SK-N-SH (cell line): Measurements from ENCODE around the gene TRPV5. TPM values are rescaled to one million over a fixed set of nuclear protein-coding genes. Genes with fewer than 3 reads are reported as not detected.

ENCODE experiments used
- CTCF ChIA-PET: fragments of 300-600, 350-600 bp; formaldehyde crosslinking; extraction: SDS; loops from one replicate; lab custom pipeline; 2021; lab: Yijun Ruan, JAX
- POLR2A ChIA-PET: fragments of 350-600 bp; sonication (Branson Sonifier 250); formaldehyde crosslinking; extraction: SDS; loops from one replicate; lab custom pipeline; 2020; ENCODE audit warnings: antibody characterized with exemption, inconsistent platforms; lab: Yijun Ruan, JAX
- DNase-seq: peaks from one replicate; pipeline ENCODE4 v3.0.0; 2012
- H2AFZ ChIP-seq: fragments of 200-600 bp; sonication (generic); 2 replicates; pipeline ENCODE4 v1.8.1; 2016; ENCODE audit warnings: antibody characterized with exemption, mild to moderate bottlenecking, low read depth
- H3F3A ChIP-seq: fragments of 200-600 bp; sonication (generic); replicated peaks from 2 replicates; pipeline ENCODE3; 2016; ENCODE audit warnings: antibody characterized with exemption, mild to moderate bottlenecking; ENCODE audit not compliant: insufficient read depth
- H3K27ac ChIP-seq, 2 experiments: fragments of 200-500 bp in 1 of 2; fragments of 200-600 bp in 1 of 2; sonication (Bioruptor generic) in 1 of 2; sonication (generic), shearing (Covaris generic) in 1 of 2; 2 replicates each; pipeline versions ENCODE4 v1.5.1 to v1.6.1; 2014 to 2016; ENCODE audit warnings: low read depth in 2 of 2, inconsistent platforms in 1 of 2, low read length in 1 of 2, mild to moderate bottlenecking in 1 of 2, mixed read lengths in 1 of 2
- H3K27me3 ChIP-seq: fragments of 200-600 bp; sonication (generic), shearing (Covaris generic); 2 replicates; pipeline ENCODE4 v1.6.1; 2016; ENCODE audit warnings: mixed run types; ENCODE audit not compliant: insufficient read depth
- H3K36me3 ChIP-seq, 2 experiments: fragments of 200-500 bp in 1 of 2; fragments of 200-600 bp in 1 of 2; sonication (Bioruptor generic) in 1 of 2; sonication (generic) in 1 of 2; replicated peaks in 1 of 2; 2 replicates each; pipeline versions ENCODE3 to v1.5.1; 2014 to 2016; ENCODE audit warnings: low read length in 1 of 2, mild to moderate bottlenecking in 1 of 2; ENCODE audit not compliant: insufficient read depth in 2 of 2, control insufficient read depth in 1 of 2
- H3K4me1 ChIP-seq, 2 experiments: fragments of 200-500 bp in 1 of 2; fragments of 200-600 bp in 1 of 2; sonication (Bioruptor generic) in 1 of 2; sonication (generic), shearing (Covaris generic) in 1 of 2; 2 replicates each; pipeline versions ENCODE4 v1.5.1 to v1.6.1; 2014 to 2016; ENCODE audit warnings: low read depth in 1 of 2, low read length in 1 of 2, mixed run types in 1 of 2; ENCODE audit not compliant: insufficient read depth in 2 of 2, control insufficient read depth in 1 of 2
- H3K4me2 ChIP-seq: fragments of 200-600 bp; sonication (generic), shearing (Covaris generic); 2 replicates; pipeline ENCODE4 v1.6.1; 2017; ENCODE audit warnings: mixed run types
- H3K4me3 ChIP-seq, 2 experiments: fragments of 200-500 bp in 1 of 2; fragments of 200-600 bp in 1 of 2; sonication (Bioruptor generic) in 1 of 2; sonication (generic), shearing (Covaris generic) in 1 of 2; 2 replicates each; pipeline versions ENCODE4 v1.5.1 to v1.8.1; 2014 to 2016; ENCODE audit warnings: low read depth in 2 of 2, inconsistent platforms in 1 of 2, low read length in 1 of 2, mild to moderate bottlenecking in 1 of 2, mixed read lengths in 1 of 2, moderate library complexity in 1 of 2
- H3K79me2 ChIP-seq: fragments of 200-600 bp; sonication (generic); 2 replicates; pipeline ENCODE4 v1.8.1; 2017; ENCODE audit warnings: mild to moderate bottlenecking; ENCODE audit not compliant: insufficient read depth
- H3K9ac ChIP-seq: fragments of 200-600 bp; sonication (generic); 2 replicates; pipeline ENCODE4 v1.6.1; 2017; ENCODE audit warnings: mixed run types
- H3K9me2 ChIP-seq: fragments of 200-600 bp; sonication (generic); 2 replicates; pipeline ENCODE4 v1.6.1; 2017; ENCODE audit warnings: mixed run types
- H3K9me3 ChIP-seq: fragments of 200-600 bp; sonication (generic); 2 replicates; pipeline ENCODE4 v1.6.1; 2017; ENCODE audit warnings: mixed run types, mild to moderate bottlenecking, moderate library complexity
- H4K20me1 ChIP-seq: fragments of 200-600 bp; sonication (generic); 2 replicates; pipeline ENCODE4 v1.6.1; 2017; ENCODE audit warnings: mild to moderate bottlenecking, mixed run types; ENCODE audit not compliant: insufficient read depth
- CHD2 ChIP-seq: fragments of 150-350 bp; IDR thresholded peaks from 2 replicates; pipeline ENCODE4 v1.6.1; 2018; ENCODE audit warnings: low read length; ENCODE audit not compliant: partially characterized antibody
- EZH2phosphoT487 ChIP-seq: fragments of 200-600 bp; sonication (generic); IDR thresholded peaks from 2 replicates; pipeline ENCODE4 v1.6.1; 2017; ENCODE audit warnings: low read depth, mixed run types, mild to moderate bottlenecking, antibody characterized with exemption, moderate library complexity, borderline replicate concordance
- FOXJ3 ChIP-seq: sonication (generic); formaldehyde crosslinking; IDR thresholded peaks from 2 replicates; pipeline ENCODE4 v1.5.1; 2020; ENCODE audit warnings: mild to moderate bottlenecking, missing genetic modification reagents
- FOXM1 ChIP-seq: IDR thresholded peaks from 2 replicates; pipeline ENCODE4 v1.4.0; 2012; ENCODE audit warnings: low read depth, mild to moderate bottlenecking
- GABPA ChIP-seq: IDR thresholded peaks from 2 replicates; pipeline ENCODE4 v1.4.0; 2012; ENCODE audit warnings: low read depth, mild to moderate bottlenecking
- GATA2 ChIP-seq: sonication (generic); formaldehyde crosslinking; IDR thresholded peaks from 2 replicates; pipeline ENCODE4 v1.5.0; 2020; ENCODE audit warnings: mild to moderate bottlenecking, missing genetic modification reagents
- MEF2A ChIP-seq: IDR thresholded peaks from 2 replicates; pipeline ENCODE4 v1.4.0; 2012; ENCODE audit warnings: low read depth, borderline replicate concordance
- NFIC ChIP-seq: IDR thresholded peaks from 2 replicates; pipeline ENCODE4 v1.4.0; 2012; ENCODE audit warnings: borderline replicate concordance
- RAD21 ChIP-seq: IDR thresholded peaks from 2 replicates; pipeline ENCODE4 v1.6.1; 2012; ENCODE audit warnings: mild to moderate bottlenecking, low read length
- RCOR1 ChIP-seq: fragments of 150-350 bp; IDR thresholded peaks from 2 replicates; pipeline ENCODE4 v1.6.1; 2017; ENCODE audit warnings: antibody characterized with exemption, low read length
- RFX5 ChIP-seq: IDR thresholded peaks from 2 replicates; pipeline ENCODE4 v1.6.1; 2012; ENCODE audit warnings: mild to moderate bottlenecking, improper control_type of control experiment, low read length
- SMC3 ChIP-seq: IDR thresholded peaks from 2 replicates; pipeline ENCODE4 v1.6.1; 2012; ENCODE audit warnings: low read depth, low read length, improper control_type of control experiment
- TAF1 ChIP-seq: IDR thresholded peaks from 2 replicates; pipeline ENCODE4 v1.6.1; 2012; ENCODE audit warnings: low read depth, mild to moderate bottlenecking, low read length, moderate library complexity, borderline replicate concordance
- YY1 ChIP-seq: IDR thresholded peaks from 2 replicates; pipeline ENCODE4 v1.4.0; 2012; ENCODE audit warnings: low read depth, mild to moderate bottlenecking
- WGBS: methylation state at CpG from one replicate; pipeline ENCODE4 v1.1.6; 2017; ENCODE audit warnings: low lambda C conversion rate; 5-methylcytosine and 5-hydroxymethylcytosine counted together
- polyA plus RNA-seq, 3 experiments: library from polyadenylated mRNA; depleted of rRNA; stranded (reverse); fragments of >200 nt; gene quantifications; 2 replicates each; pipeline ENCODE4 v1.2.3, GENCODE V29; 2012
- TF ChIP-seq, protein P1 (sequence below): IDR thresholded peaks from 2 replicates; pipeline ENCODE4 v1.4.0; 2012; ENCODE audit warnings: low read depth, borderline replicate concordance
- TF ChIP-seq, protein P2 (sequence below): fragments of 150-350 bp; IDR thresholded peaks from 2 replicates; pipeline ENCODE4 v1.6.1; 2016; ENCODE audit warnings: mild to moderate bottlenecking, low read depth, low read length
- TF ChIP-seq, protein P3 (sequence below): IDR thresholded peaks from 2 replicates; pipeline ENCODE4 v1.4.0; 2012; ENCODE audit warnings: low read depth

The TRPV5 gene
- polyA plus RNA-seq, 1 of the 3 experiments (the other 2 are of a cell fraction), result not detected

DNA sequence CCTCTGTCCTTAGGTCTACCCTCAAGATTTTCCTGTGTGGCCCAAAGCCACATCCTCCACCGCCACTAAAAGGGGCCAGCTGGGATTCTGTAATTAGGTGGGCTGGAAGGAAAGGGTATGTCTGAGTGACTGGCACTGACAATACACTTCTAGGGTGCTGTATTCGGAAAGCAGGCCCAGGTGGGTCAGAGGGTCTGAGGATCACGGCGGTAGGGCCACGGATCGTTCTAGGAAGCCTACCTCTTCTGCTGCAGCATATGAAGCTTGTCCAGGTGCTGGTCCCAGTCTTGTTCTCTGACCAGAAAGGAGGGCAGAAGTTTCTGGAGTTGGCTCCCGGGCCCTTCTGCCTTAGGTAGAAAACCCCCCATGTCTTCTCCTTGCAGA lies 462 bp downstream of the TRPV5 start:
- ChIA-PET CTCF (interaction anchor here (1.2 to 3.5 kb wide), 2 partner anchors 70 to 79 kb away, joined by 3 to 10 read pairs; no protein-coding TSS in a partner anchor), POLR2A (no interaction called here)
- Histone ChIP-seq H3F3A (no peaks in the 10 kb centered on the region), H3K79me2 (no peaks in the 10 kb centered on the region), H3K9ac (no peak overlapping the region), H3K27ac (no peak overlapping the region), H2AFZ (no peak overlapping the region), H3K36me3 (no peaks in the 10 kb centered on the region), H3K27me3 (peaks cover 46% of the 10 kb centered on the region; the same call in 1 of the 2 replicates), H4K20me1 (no peaks in the 10 kb centered on the region), H3K4me1 (no peaks in the 10 kb centered on the region), H3K9me3 (no peaks in the 10 kb centered on the region), H3K4me3 (no peak overlapping the region), H3K4me2 (no peak overlapping the region), H3K9me2 (no peaks in the 10 kb centered on the region)
- TF ChIP-seq RFX5 (no peak), EZH2phosphoT487 (no peak), NFIC (no peak), FOXM1 (no peak), CHD2 (no peak), RCOR1 (no peak), SMC3 (no peak), GATA2 (no peak), GABPA (no peak), TAF1 (no peak), FOXJ3 (no peak), RAD21 (no peak), YY1 (no peak), MEF2A (no peak)
- TF ChIP-seq, protein P1, sequence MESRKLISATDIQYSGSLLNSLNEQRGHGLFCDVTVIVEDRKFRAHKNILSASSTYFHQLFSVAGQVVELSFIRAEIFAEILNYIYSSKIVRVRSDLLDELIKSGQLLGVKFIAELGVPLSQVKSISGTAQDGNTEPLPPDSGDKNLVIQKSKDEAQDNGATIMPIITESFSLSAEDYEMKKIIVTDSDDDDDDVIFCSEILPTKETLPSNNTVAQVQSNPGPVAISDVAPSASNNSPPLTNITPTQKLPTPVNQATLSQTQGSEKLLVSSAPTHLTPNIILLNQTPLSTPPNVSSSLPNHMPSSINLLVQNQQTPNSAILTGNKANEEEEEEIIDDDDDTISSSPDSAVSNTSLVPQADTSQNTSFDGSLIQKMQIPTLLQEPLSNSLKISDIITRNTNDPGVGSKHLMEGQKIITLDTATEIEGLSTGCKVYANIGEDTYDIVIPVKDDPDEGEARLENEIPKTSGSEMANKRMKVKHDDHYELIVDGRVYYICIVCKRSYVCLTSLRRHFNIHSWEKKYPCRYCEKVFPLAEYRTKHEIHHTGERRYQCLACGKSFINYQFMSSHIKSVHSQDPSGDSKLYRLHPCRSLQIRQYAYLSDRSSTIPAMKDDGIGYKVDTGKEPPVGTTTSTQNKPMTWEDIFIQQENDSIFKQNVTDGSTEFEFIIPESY, result no peak
- TF ChIP-seq, protein P2, sequence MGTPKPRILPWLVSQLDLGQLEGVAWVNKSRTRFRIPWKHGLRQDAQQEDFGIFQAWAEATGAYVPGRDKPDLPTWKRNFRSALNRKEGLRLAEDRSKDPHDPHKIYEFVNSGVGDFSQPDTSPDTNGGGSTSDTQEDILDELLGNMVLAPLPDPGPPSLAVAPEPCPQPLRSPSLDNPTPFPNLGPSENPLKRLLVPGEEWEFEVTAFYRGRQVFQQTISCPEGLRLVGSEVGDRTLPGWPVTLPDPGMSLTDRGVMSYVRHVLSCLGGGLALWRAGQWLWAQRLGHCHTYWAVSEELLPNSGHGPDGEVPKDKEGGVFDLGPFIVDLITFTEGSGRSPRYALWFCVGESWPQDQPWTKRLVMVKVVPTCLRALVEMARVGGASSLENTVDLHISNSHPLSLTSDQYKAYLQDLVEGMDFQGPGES, result no peak
- TF ChIP-seq, protein P3, sequence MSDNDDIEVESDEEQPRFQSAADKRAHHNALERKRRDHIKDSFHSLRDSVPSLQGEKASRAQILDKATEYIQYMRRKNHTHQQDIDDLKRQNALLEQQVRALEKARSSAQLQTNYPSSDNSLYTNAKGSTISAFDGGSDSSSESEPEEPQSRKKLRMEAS, result no peak
- WGBS, result 33% methylated on average over 7 of the region's 7 CpGs
- DNase-seq, result no peak
